Gastroesophageal sphincter (tissue), 3 donors: Measurements from ENCODE around the gene CACNA1I.

ENCODE experiments used
- CTCF ChIP-seq, 4 experiments: fragments of 200-600 bp in 2 of 4; fragments of 450-650 bp in 2 of 4; sonication (generic) in 1 of 4; IDR thresholded peaks; one replicate each; pipeline ENCODE4 v1.5.1; 2017 to 2019; ENCODE audit warnings: antibody characterized with exemption in 4 of 4, mild to moderate bottlenecking in 2 of 4, moderate library complexity in 2 of 4
- POLR2A ChIP-seq, 2 donors: fragments of 450-650 bp; IDR thresholded peaks; one replicate each; pipeline ENCODE4 v1.6.1; 2017; ENCODE audit warnings: antibody characterized with exemption in 2 of 2, mild to moderate bottlenecking in 2 of 2, moderate library complexity in 1 of 2
- POLR2AphosphoS5 ChIP-seq: sonication (generic); formaldehyde crosslinking; IDR thresholded peaks from one replicate; pipeline ENCODE4 v1.6.1; 2017; ENCODE audit warnings: antibody characterized with exemption

- TF ChIP-seq CTCF (IDR thresholded peaks at IDR 0.05) (no peak), POLR2AphosphoS5 (no peak), POLR2A (IDR thresholded peaks at IDR 0.05) (no peak)
These were observed 80.8 kb downstream of the CACNA1I start for GRCh38 chr22:39651053-39651996.
